GM23338 (cell line): ENCODE measurements around the gene CUX1. TPM values are rescaled to one million over a fixed set of nuclear protein-coding genes. Genes with fewer than 3 reads are reported as not detected.

Source experiments
- ATAC-seq: fragments of 200-7000 bp; cut with Tn5 transposase; 3 replicates; pipeline ENCODE4 v1.9.1; 2020
- DNase-seq: peaks from one replicate; pipeline ENCODE4 v3.0.0-alpha.2; 2015; ENCODE audit warnings: low spot score
- H2AFZ ChIP-seq: fragments of 200-600 bp; sonication (generic); 2 replicates; pipeline ENCODE4 v1.8.0; 2016; ENCODE audit warnings: antibody characterized with exemption, mild to moderate bottlenecking, moderate library complexity
- H3F3A ChIP-seq: fragments of 200-600 bp; sonication (generic); replicated peaks from 2 replicates; pipeline ENCODE4 v1.8.0; 2017; ENCODE audit warnings: antibody characterized with exemption, mixed run types, low read depth
- H3K27ac ChIP-seq: fragments of 200-600 bp; sonication (generic); 2 replicates; pipeline ENCODE4 v1.6.1; 2016; ENCODE audit warnings: low read depth
- H3K27me3 ChIP-seq: fragments of 200-600 bp; sonication (generic); 2 replicates; pipeline ENCODE4 v1.8.0; 2016; ENCODE audit warnings: mild to moderate bottlenecking, mixed run types, moderate library complexity; ENCODE audit not compliant: insufficient read depth
- H3K36me3 ChIP-seq: fragments of 200-600 bp; sonication (generic); 2 replicates; pipeline ENCODE4 v1.8.0; 2016; ENCODE audit warnings: mild to moderate bottlenecking; ENCODE audit not compliant: insufficient read depth
- H3K4me1 ChIP-seq: fragments of 200-600 bp; sonication (generic); 2 replicates; pipeline ENCODE4 v1.8.0; 2016; ENCODE audit warnings: mild to moderate bottlenecking, moderate library complexity; ENCODE audit not compliant: insufficient read depth
- H3K4me2 ChIP-seq: fragments of 200-600 bp; sonication (generic); 2 replicates; pipeline ENCODE4 v1.7.1; 2017; ENCODE audit warnings: mixed run types
- H3K4me3 ChIP-seq: fragments of 200-600 bp; sonication (generic); 2 replicates; pipeline ENCODE4 v1.6.1; 2016; ENCODE audit warnings: mixed run types
- H3K79me2 ChIP-seq: fragments of 200-600 bp; sonication (generic); replicated peaks from 2 replicates; pipeline ENCODE4 v1.8.0; 2017; ENCODE audit warnings: mild to moderate bottlenecking; ENCODE audit not compliant: insufficient read depth
- H3K9me2 ChIP-seq: fragments of 200-600 bp; sonication (generic); 2 replicates; pipeline ENCODE4 v1.8.0; 2017; ENCODE audit not compliant: insufficient read depth
- H4K20me1 ChIP-seq: fragments of 200-600 bp; sonication (generic); replicated peaks from 2 replicates; pipeline ENCODE4 v1.8.0; 2017; ENCODE audit warnings: mild to moderate bottlenecking; ENCODE audit not compliant: insufficient read depth
- H3K27ac Mint-ChIP-seq: 2 replicates; pipeline ENCODE4 v1.8.0; 2020; ENCODE audit warnings: inconsistent platforms, mild to moderate bottlenecking, moderate library complexity, mixed read lengths
- H3K27me3 Mint-ChIP-seq: 3 replicates; pipeline ENCODE4 v1.8.0; 2022; ENCODE audit warnings: low read depth, mild to moderate bottlenecking, moderate library complexity, mixed read lengths, inconsistent platforms; ENCODE audit not compliant: insufficient read depth, poor library complexity
- H3K36me3 Mint-ChIP-seq: 3 replicates; pipeline ENCODE4 v1.8.0; 2021; ENCODE audit warnings: low read depth, mild to moderate bottlenecking, inconsistent platforms, moderate library complexity, mixed read lengths
- H3K4me1 Mint-ChIP-seq: 3 replicates; pipeline ENCODE4 v1.8.0; 2020; ENCODE audit warnings: mild to moderate bottlenecking, inconsistent platforms, mixed read lengths
- H3K4me3 Mint-ChIP-seq: 3 replicates; pipeline ENCODE4 v1.8.0; 2021; ENCODE audit warnings: moderate library complexity, mild to moderate bottlenecking, inconsistent platforms, mixed read lengths
- H3K9me3 Mint-ChIP-seq: 3 replicates; pipeline ENCODE4 v1.8.0; 2020; ENCODE audit warnings: moderate library complexity, mild to moderate bottlenecking, inconsistent platforms, mixed read lengths
- CTCF ChIP-seq, 2 experiments: fragments of 200-600 bp in 1 of 2; sonication (generic) in 1 of 2; conservative IDR thresholded peaks; 2 replicates each; pipeline versions ENCODE4 v1.5.1 to v1.6.1; 2016 to 2017; ENCODE audit warnings: antibody characterized with exemption in 2 of 2, low read depth in 2 of 2, mild to moderate bottlenecking in 2 of 2, moderate library complexity in 1 of 2
- EZH2 ChIP-seq: fragments of 200-600 bp; sonication (generic); IDR thresholded peaks from one replicate; pipeline ENCODE4 v1.8.0; 2017; ENCODE audit warnings: antibody characterized with exemption, mild to moderate bottlenecking, low read depth; ENCODE audit not compliant: unreplicated experiment
- POLR2AphosphoS5 ChIP-seq: IDR thresholded peaks from 2 replicates; pipeline ENCODE4 v1.6.1; 2016; ENCODE audit warnings: antibody characterized with exemption, low read depth
- REST ChIP-seq: IDR thresholded peaks from one replicate; pipeline ENCODE4 v1.6.1; 2018; ENCODE audit warnings: antibody characterized with exemption; ENCODE audit not compliant: unreplicated experiment
- STAT1 ChIP-seq: IDR thresholded peaks from one replicate; pipeline ENCODE4 v1.6.1; 2016; ENCODE audit warnings: antibody characterized with exemption; ENCODE audit not compliant: unreplicated experiment
- ZNF114 ChIP-seq: fragments of 250-450 bp; sonication (Bioruptor Pico); IDR thresholded peaks from 2 replicates; pipeline ENCODE4 v1.5.0; 2020; ENCODE audit warnings: mild to moderate bottlenecking, moderate library complexity
- polyA plus RNA-seq: library from polyadenylated mRNA; unstranded; fragments of >200 nt; fragmentation: Nextera tagmentation; extraction: Ambion mirVana; gene quantifications from 2 replicates; pipeline ENCODE4 v1.2.1, GENCODE V29; 2016
- total RNA-seq: library from RNA; depleted of rRNA; stranded (reverse); fragments of >200 nt; shearing (Covaris generic); gene quantifications from 2 replicates; pipeline ENCODE4 v1.2.3, GENCODE V29; 2014
- TF ChIP-seq, protein P1 (sequence below): IDR thresholded peaks from 2 replicates; pipeline ENCODE4 v1.6.1; 2016; ENCODE audit warnings: antibody characterized with exemption

CUX1 gene
- total and polyA plus RNA-seq, 2 experiments from 2014 or later, result 49.9 to 64.0 TPM

- Mint-ChIP-seq H3K27ac (peak overlapping the region; percentile 91), H3K4me3 (peak overlapping the region; percentile 60), H3K9me3 (no peaks in the 10 kb centered on the region), H3K27me3 (peaks cover 17% of the 10 kb centered on the region), H3K36me3 (peaks cover 8% of the 10 kb centered on the region; the same call in 2 of the 3 replicates), H3K4me1 (peaks cover 74% of the 10 kb centered on the region)
- DNase-seq (no peak), ATAC-seq (peak; percentile 7; the same call in 2 of the 3 replicates)
- H3K4me2 ChIP-seq, result peak overlapping the region; percentile 81
- peaks cover 38% of the 10 kb centered on the region for H4K20me1 ChIP-seq
- no peaks in the 10 kb centered on the region for H3K9me2 ChIP-seq
- no peaks in the 10 kb centered on the region for H3K36me3 ChIP-seq
- H3K27me3 ChIP-seq, result no peaks in the 10 kb centered on the region
- H3K4me3 ChIP-seq, result peak overlapping the region; percentile 48
- H3F3A ChIP-seq, result peaks cover 12% of the 10 kb centered on the region; the same call in 1 of the 2 replicates
- peak overlapping the region; percentile 98 for H3K27ac ChIP-seq
- H3K4me1 ChIP-seq, result peaks cover 78% of the 10 kb centered on the region
- H2AFZ ChIP-seq, result no peak overlapping the region
- peaks cover 97% of the 10 kb centered on the region for H3K79me2 ChIP-seq
- no peak for TF ChIP-seq CTCF (conservative IDR thresholded peaks at IDR 0.05; ENCODE audit: low read depth in 2 of 2)
- no peak for TF ChIP-seq REST
- no peak for TF ChIP-seq POLR2AphosphoS5
- TF ChIP-seq EZH2, result no peak
- no peak for TF ChIP-seq ZNF114 (CRISPR knock-in tag)
- TF ChIP-seq, protein P1, sequence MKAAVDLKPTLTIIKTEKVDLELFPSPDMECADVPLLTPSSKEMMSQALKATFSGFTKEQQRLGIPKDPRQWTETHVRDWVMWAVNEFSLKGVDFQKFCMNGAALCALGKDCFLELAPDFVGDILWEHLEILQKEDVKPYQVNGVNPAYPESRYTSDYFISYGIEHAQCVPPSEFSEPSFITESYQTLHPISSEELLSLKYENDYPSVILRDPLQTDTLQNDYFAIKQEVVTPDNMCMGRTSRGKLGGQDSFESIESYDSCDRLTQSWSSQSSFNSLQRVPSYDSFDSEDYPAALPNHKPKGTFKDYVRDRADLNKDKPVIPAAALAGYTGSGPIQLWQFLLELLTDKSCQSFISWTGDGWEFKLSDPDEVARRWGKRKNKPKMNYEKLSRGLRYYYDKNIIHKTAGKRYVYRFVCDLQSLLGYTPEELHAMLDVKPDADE, result no peak
- TF ChIP-seq STAT1, result no peak
These were observed 43.9 kb downstream of the CUX1 start for GRCh38 chr7:101861218-101861775.
